GM10248 (cell line): ENCODE results near the gene CCDC148.

ENCODE experiments used
- CTCF ChIA-PET: fragments of 300-600 bp; sonication (Branson Sonifier 250); formaldehyde crosslinking; extraction: SDS; loops from one replicate; lab custom pipeline; 2021; ENCODE audit warnings: antibody characterized with exemption; lab: Yijun Ruan, JAX
- POLR2A ChIA-PET: fragments of 350-650 bp; sonication (Branson Sonifier 250); formaldehyde crosslinking; extraction: SDS; loops from one replicate; lab custom pipeline; 2020; ENCODE audit warnings: antibody characterized with exemption; lab: Yijun Ruan, JAX
- DNase-seq: peaks from one replicate; pipeline ENCODE4 v3.0.0; 2012; ENCODE audit errors: extremely low spot score
- TF ChIP-seq, protein P1 (sequence below): IDR thresholded peaks from 2 replicates; pipeline ENCODE4 v1.5.1; 2012; ENCODE audit warnings: mild to moderate bottlenecking, low read depth; ENCODE audit errors: extremely low read depth, missing control alignments, control extremely low read depth

CCDC148 gene

DNA sequence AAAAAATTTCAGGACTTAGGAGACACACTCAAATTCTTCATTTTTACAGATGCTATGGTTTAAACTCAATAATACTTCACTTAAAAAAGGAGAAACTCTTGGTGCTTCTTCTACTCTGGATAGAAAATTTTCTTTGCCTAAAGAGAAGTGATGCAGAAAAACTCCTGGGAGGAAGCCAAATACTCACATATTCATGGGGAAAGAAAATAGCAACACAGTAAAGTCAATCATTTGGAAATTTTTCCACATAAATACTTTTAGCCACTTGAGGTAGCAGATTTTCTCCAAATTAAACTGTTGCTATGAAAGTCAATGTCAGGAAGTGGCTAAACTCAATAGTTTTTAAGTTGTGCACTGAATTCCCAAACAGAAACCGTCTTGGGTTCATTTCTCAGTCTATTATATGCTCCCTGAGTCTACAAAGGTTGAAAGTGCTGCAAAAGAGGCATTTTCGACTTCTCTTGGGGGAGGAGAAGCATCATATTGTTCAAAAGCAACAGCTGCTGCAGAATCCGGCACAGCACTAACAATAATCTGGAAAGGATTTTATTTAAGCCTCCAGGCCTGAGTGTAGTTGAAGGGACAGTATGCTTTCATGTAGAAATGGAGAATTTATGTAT lies 273.8 kb downstream of the CCDC148 start:
- DNase-seq = no peak
- POLR2A ChIA-PET = no interaction called here
- TF ChIP-seq, protein P1, sequence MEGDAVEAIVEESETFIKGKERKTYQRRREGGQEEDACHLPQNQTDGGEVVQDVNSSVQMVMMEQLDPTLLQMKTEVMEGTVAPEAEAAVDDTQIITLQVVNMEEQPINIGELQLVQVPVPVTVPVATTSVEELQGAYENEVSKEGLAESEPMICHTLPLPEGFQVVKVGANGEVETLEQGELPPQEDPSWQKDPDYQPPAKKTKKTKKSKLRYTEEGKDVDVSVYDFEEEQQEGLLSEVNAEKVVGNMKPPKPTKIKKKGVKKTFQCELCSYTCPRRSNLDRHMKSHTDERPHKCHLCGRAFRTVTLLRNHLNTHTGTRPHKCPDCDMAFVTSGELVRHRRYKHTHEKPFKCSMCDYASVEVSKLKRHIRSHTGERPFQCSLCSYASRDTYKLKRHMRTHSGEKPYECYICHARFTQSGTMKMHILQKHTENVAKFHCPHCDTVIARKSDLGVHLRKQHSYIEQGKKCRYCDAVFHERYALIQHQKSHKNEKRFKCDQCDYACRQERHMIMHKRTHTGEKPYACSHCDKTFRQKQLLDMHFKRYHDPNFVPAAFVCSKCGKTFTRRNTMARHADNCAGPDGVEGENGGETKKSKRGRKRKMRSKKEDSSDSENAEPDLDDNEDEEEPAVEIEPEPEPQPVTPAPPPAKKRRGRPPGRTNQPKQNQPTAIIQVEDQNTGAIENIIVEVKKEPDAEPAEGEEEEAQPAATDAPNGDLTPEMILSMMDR = no peak
- CTCF ChIA-PET = no interaction called here

DNA sequence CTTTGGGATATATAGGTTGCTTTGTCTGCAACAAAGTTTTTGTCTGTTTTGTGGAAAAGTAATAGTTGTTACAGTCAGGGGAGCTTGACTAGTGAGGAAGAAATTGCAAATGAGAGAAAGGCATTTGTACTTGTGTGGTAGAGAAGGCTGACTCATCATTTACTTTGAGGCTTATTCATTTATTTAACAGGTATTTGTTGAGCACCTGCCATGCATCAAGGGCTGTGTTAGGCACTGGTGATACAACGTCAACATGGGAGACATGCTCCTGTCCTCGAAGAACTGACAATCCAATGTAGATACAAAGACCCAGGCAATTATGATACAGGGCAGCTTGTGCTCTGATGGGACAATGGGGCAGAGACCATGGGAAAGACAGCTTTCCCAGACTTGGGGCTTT lies 275.4 kb downstream of the CCDC148 start:
- no peak for DNase-seq
- ChIA-PET POLR2A (no interaction called here), CTCF (interaction anchor here (2.3 to 4.4 kb wide), 3 partner anchors 9 to 572 kb away, joined by 10 to 40 read pairs (median 33); no protein-coding TSS in a partner anchor)
- TF ChIP-seq, protein P1 = no peak

DNA sequence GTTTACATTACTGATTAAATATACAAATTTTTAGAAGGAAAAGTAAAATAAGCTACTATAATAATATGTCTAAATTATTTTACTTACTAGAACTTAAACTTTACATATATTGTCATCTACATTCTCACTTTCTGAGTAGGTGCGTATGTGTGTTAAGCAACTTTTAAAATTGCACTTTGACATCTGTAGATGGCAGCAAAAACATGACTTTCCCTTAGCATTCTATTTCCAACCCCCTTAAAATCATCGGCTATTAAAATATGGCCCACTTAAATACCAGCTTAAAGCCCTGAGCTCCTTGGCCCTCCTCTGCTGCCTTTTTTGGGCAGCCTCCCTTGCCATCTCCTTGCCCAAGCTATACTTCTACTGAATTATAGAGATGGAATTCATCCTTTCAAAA lies 276.9 kb downstream of the CCDC148 start:
- no peak for DNase-seq
- ChIA-PET POLR2A (no interaction called here), CTCF (interaction anchor here (0.7 to 4.4 kb wide), 13 partner anchors 9 to 626 kb away, joined by 3 to 40 read pairs (median 4); no protein-coding TSS in a partner anchor)
- TF ChIP-seq, protein P1 = peak; percentile 40

DNA sequence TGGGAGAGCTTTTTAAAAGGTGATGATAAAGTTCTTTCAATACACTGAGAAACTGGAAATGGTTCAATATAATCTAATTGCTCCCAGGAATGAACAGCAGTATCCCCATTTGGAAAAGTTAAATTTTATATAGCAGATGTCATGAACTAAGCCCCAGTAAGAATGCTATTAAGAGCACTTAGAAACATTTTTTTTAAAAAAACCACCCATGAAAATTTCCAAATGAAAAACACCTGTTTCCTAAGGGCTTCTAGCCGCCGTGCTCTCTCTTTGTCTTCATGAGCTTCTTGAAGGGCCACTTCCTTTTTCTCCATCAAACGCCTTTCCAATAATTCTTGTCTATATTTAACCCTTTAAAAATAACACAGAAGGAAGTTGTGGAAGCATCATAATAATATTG lies 277.9 kb downstream of the CCDC148 start:
- CTCF ChIA-PET = interaction anchor here (1.1 to 4.4 kb wide), 5 partner anchors 12 to 575 kb away, joined by 3 to 40 read pairs (median 3); no protein-coding TSS in a partner anchor
- TF ChIP-seq, protein P1 = no peak
- POLR2A ChIA-PET = no interaction called here
- DNase-seq = no peak

DNA sequence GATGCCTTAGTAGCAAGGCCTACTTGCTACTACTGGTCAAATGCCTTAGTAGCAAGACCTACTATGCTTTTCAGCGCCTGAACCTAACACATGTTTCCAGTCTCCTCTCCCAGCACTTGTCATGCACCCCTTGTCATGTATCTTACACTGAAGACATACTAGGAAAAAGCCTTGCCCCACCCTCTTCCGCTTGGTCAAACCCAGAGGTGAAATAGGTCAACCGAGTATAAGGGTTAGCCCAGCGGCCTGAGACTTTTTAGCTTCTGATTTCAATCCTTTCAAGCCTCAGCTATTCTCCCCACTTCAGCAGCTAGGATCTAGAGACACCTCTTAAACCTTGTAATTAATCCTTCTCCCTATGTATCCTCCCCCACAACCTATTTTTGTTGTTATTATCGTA lies 281.6 kb downstream of the CCDC148 start:
- TF ChIP-seq, protein P1 = no peak
- DNase-seq = no peak
- POLR2A ChIA-PET = no interaction called here
- CTCF ChIA-PET = interaction anchor here (1.5 to 1.7 kb wide), 2 partner anchors 11 to 13 kb away, joined by 5 to 6 read pairs; no protein-coding TSS in a partner anchor

DNA sequence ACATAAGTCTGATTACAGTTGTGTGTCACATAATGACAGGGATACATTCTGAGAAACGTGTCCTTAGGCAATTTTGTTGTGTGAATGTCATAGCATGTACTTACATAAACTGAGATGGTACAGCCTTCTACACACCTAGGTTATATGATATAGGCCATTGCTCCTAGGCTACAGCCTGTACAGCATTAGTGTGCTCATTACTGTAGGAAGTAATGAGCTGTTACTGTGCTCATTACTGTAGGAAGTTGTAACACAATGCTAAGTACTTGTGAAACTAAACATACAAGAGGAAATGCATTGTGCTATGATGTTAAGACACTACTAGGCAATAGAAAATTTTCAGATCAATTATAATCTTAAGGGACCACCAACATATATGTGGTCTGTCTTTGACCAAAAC lies 282.1 kb downstream of the CCDC148 start:
- TF ChIP-seq, protein P1 = no peak
- ChIA-PET CTCF (interaction anchor here (1.7 kb wide), 1 partner anchor 13 kb away, joined by 6 read pairs; no protein-coding TSS in a partner anchor), POLR2A (no interaction called here)
- no peak for DNase-seq
